Urinary bladder (tissue), 4 donors: ENCODE results near the gene RPS6KA2. TPM values are rescaled to one million over a fixed set of nuclear protein-coding genes. Genes with fewer than 3 reads are reported as not detected.

ENCODE experiments used
- DNase-seq: peaks from one replicate; pipeline ENCODE4 v3.0.0-alpha.2; 2015; ENCODE audit errors: extremely low spot score
- H3K27ac ChIP-seq: one replicate; pipeline ENCODE4 v1.5.1; 2013; ENCODE audit warnings: low read depth, mild to moderate bottlenecking, moderate library complexity
- H3K36me3 ChIP-seq: one replicate; pipeline ENCODE4 v1.6.1; 2013; ENCODE audit warnings: mild to moderate bottlenecking, moderate library complexity; ENCODE audit not compliant: insufficient read depth
- H3K4me1 ChIP-seq: one replicate; pipeline ENCODE4 v1.6.1; 2013; ENCODE audit warnings: mild to moderate bottlenecking, moderate library complexity; ENCODE audit not compliant: insufficient read depth
- H3K4me3 ChIP-seq: one replicate; pipeline ENCODE4 v1.5.1; 2013; ENCODE audit warnings: low read depth, low read length
- WGBS: extraction: QIAGEN DNeasy Blood & Tissue Kit; methylation state at CpG from one replicate; pipeline ENCODE4 v1.1.7; 2013; 5-methylcytosine and 5-hydroxymethylcytosine counted together
- polyA plus RNA-seq: library from polyadenylated mRNA; stranded (reverse); fragments of 200-250 nt; gene quantifications from one replicate; pipeline ENCODE4 v1.2.3, GENCODE V29; 2013
- total RNA-seq: library from RNA; depleted of rRNA; stranded (reverse); fragments of >200 nt; gene quantifications from one replicate; pipeline ENCODE4 v1.2.3, GENCODE V29; 2014
- donor health status: healthy with polysubstance abuse.
- donor health status: healthy.

RPS6KA2 gene
- total and polyA plus RNA-seq, 2 donors = 34.7 to 67.0 TPM

GRCh38 chr6:166595061-166595780, 31.8 kb downstream of the RPS6KA2 start:
- Histone ChIP-seq H3K4me1 (no peaks in the 10 kb centered on the region), H3K27ac (no peak overlapping the region), H3K36me3 (no peaks in the 10 kb centered on the region), H3K4me3 (no peak overlapping the region)
- WGBS = 56% methylated on average over 13 of the region's 13 CpGs
- DNase-seq = no peak

GRCh38 chr6:166592821-166593220, 34.2 kb downstream of the RPS6KA2 start:
- 94% methylated on average over 9 of the region's 9 CpGs for WGBS
- Histone ChIP-seq H3K4me3 (no peak overlapping the region), H3K27ac (no peak overlapping the region), H3K4me1 (no peaks in the 10 kb centered on the region), H3K36me3 (no peaks in the 10 kb centered on the region)
- no peak for DNase-seq

GRCh38 chr6:166591961-166592520, 35.0 kb downstream of the RPS6KA2 start:
- no peak for DNase-seq
- WGBS = 93% methylated on average over 7 of the region's 7 CpGs
- Histone ChIP-seq H3K4me3 (no peak overlapping the region), H3K27ac (no peak overlapping the region), H3K36me3 (no peaks in the 10 kb centered on the region), H3K4me1 (no peaks in the 10 kb centered on the region)

GRCh38 chr6:166591026-166591425, 36.0 kb downstream of the RPS6KA2 start:
- no peaks in the 10 kb centered on the region for H3K4me1 ChIP-seq
- no peak overlapping the region for H3K4me3 ChIP-seq
- no peaks in the 10 kb centered on the region for H3K36me3 ChIP-seq
- no peak for DNase-seq
- H3K27ac ChIP-seq = no peak overlapping the region
- WGBS = 95% methylated on average over 11 of the region's 11 CpGs

- no peak overlapping the region for H3K4me3 ChIP-seq
- 61% methylated on average over 8 of the region's 8 CpGs for WGBS
- no peak for DNase-seq
- no peaks in the 10 kb centered on the region for H3K4me1 ChIP-seq
- no peak overlapping the region for H3K27ac ChIP-seq
- H3K36me3 ChIP-seq = no peaks in the 10 kb centered on the region
These were observed 37.1 kb downstream of the RPS6KA2 start for GRCh38 chr6:166589786-166590574.

GRCh38 chr6:166589337-166589731, 37.7 kb downstream of the RPS6KA2 start:
- 78% methylated on average over 4 of the region's 4 CpGs for WGBS
- Histone ChIP-seq H3K36me3 (no peaks in the 10 kb centered on the region), H3K4me3 (no peak overlapping the region), H3K27ac (no peak overlapping the region), H3K4me1 (no peaks in the 10 kb centered on the region)
- no peak for DNase-seq

GRCh38 chr6:166588691-166589336, 38.2 kb downstream of the RPS6KA2 start:
- H3K4me1 ChIP-seq = no peaks in the 10 kb centered on the region
- WGBS = 67% methylated on average over 11 of the region's 11 CpGs
- H3K27ac ChIP-seq = no peak overlapping the region
- DNase-seq = no peak
- H3K4me3 ChIP-seq = no peak overlapping the region
- H3K36me3 ChIP-seq = no peaks in the 10 kb centered on the region

- no peak for DNase-seq
- no peak overlapping the region for H3K4me3 ChIP-seq
- no peaks in the 10 kb centered on the region for H3K36me3 ChIP-seq
- no peaks in the 10 kb centered on the region for H3K4me1 ChIP-seq
- WGBS = 76% methylated on average over 10 of the region's 10 CpGs
- no peak overlapping the region for H3K27ac ChIP-seq
These were observed 39.2 kb downstream of the RPS6KA2 start for GRCh38 chr6:166587631-166588413.

GRCh38 chr6:166586424-166587156, 40.5 kb downstream of the RPS6KA2 start, which contains the start of gene RAMACL:
Gene RAMACL, minus strand, starts transcription at chr6:166586678. Its CDS starts 201 bp downstream, at chr6:166586477.
- DNase-seq = no peak
- H3K36me3 ChIP-seq = no peaks in the 10 kb centered on the region
- no peak within 1 kb of the TSS for H3K27ac ChIP-seq
- H3K4me1 ChIP-seq = no peaks in the 10 kb centered on the region
- 98% methylated on average over 9 of the region's 9 CpGs for WGBS
- H3K4me3 ChIP-seq = no peak within 1 kb of the TSS

- no peak overlapping the region for H3K4me3 ChIP-seq
- no peak overlapping the region for H3K27ac ChIP-seq
- H3K4me1 ChIP-seq = no peaks in the 10 kb centered on the region
- no peaks in the 10 kb centered on the region for H3K36me3 ChIP-seq
- DNase-seq = no peak
- WGBS = 90% methylated on average over 12 of the region's 12 CpGs
These were observed 42.1 kb downstream of the RPS6KA2 start for GRCh38 chr6:166584853-166585429.

- Histone ChIP-seq H3K36me3 (no peaks in the 10 kb centered on the region), H3K4me1 (no peaks in the 10 kb centered on the region), H3K27ac (no peak overlapping the region), H3K4me3 (no peak overlapping the region)
- DNase-seq = no peak
- 87% methylated on average over 3 of the region's 3 CpGs for WGBS
These were observed 42.9 kb downstream of the RPS6KA2 start for GRCh38 chr6:166584155-166584554.

GRCh38 chr6:166583230-166583965, 43.7 kb downstream of the RPS6KA2 start:
- WGBS = 91% methylated on average over 15 of the region's 15 CpGs
- Histone ChIP-seq H3K4me3 (no peak overlapping the region), H3K27ac (no peak overlapping the region), H3K4me1 (no peaks in the 10 kb centered on the region), H3K36me3 (no peaks in the 10 kb centered on the region)
- no peak for DNase-seq
